Stimulated activated CD8-positive, alpha-beta memory T cell treated with anti-CD3 and anti-CD28 coated beads, Interleukin-4, amount 100 ng/mL, for 1 hour (primary cell): Measurements from ENCODE around the gene FBXO4.
"Not testable (repeated sequence)": the region's sequence is repeated elsewhere in the genome, so short reads cannot be mapped to it uniquely, and the experiment has no call there.

Experiments
- DNase-seq, 2 donors: peaks; one replicate each; pipeline ENCODE4 v3.0.0-alpha.2; 2020; ENCODE audit warnings: low read depth in 2 of 2, low spot score in 1 of 2

The FBXO4 gene

GRCh38 chr5:41980870-41981269 is 55.8 kb downstream of the FBXO4 start:
- DNase-seq, result no peak

- DNase-seq, result not testable (repeated sequence)
These were observed 57.8 kb downstream of the FBXO4 start for GRCh38 chr5:41982858-41983257.

- DNase-seq, result no peak
These were observed 58.2 kb downstream of the FBXO4 start for GRCh38 chr5:41983284-41983683.

- DNase-seq, result no peak
These were observed 61.0 kb downstream of the FBXO4 start for GRCh38 chr5:41985945-41986695.
